H9 (cell line): ENCODE results near the gene CHD3. TPM values are rescaled to one million over a fixed set of nuclear protein-coding genes. Genes with fewer than 3 reads are reported as not detected.

ENCODE experiments used
- DNase-seq: peaks from one replicate; pipeline ENCODE4 v3.0.0-alpha.2; 2017
- H2AFZ ChIP-seq: one replicate; pipeline ENCODE4 v1.6.1; 2013; ENCODE audit warnings: mild to moderate bottlenecking, low read length, control low read depth, moderate library complexity
- H2AK5ac ChIP-seq: 2 replicates; pipeline ENCODE4 v1.6.1; 2013; ENCODE audit warnings: low read length, control low read depth, mixed read lengths; ENCODE audit not compliant: insufficient read length
- H2BK120ac ChIP-seq: one replicate; pipeline ENCODE4 v1.6.1; 2013; ENCODE audit warnings: low read depth, mild to moderate bottlenecking, low read length, control low read depth, inconsistent platforms; ENCODE audit not compliant: poor library complexity, severe bottlenecking
- H2BK12ac ChIP-seq: 2 replicates; pipeline ENCODE4 v1.6.1; 2013; ENCODE audit warnings: low read length, control low read depth, mixed read lengths, low read depth; ENCODE audit not compliant: insufficient read length
- H2BK15ac ChIP-seq: 2 replicates; pipeline ENCODE4 v1.6.1; 2013; ENCODE audit warnings: low read depth, low read length, control low read depth
- H2BK20ac ChIP-seq: one replicate; pipeline ENCODE4 v1.6.1; 2013; ENCODE audit warnings: low read depth, mild to moderate bottlenecking, low read length, control low read depth, inconsistent platforms; ENCODE audit not compliant: poor library complexity, severe bottlenecking
- H2BK5ac ChIP-seq: 2 replicates; pipeline ENCODE4 v1.6.1; 2013; ENCODE audit warnings: low read length, control low read depth, mixed read lengths; ENCODE audit not compliant: insufficient read length
- H3K14ac ChIP-seq: 2 replicates; pipeline ENCODE4 v1.6.1; 2013; ENCODE audit warnings: low read length, control low read depth; ENCODE audit not compliant: insufficient read depth
- H3K18ac ChIP-seq: 2 replicates; pipeline ENCODE4 v1.6.1; 2013; ENCODE audit warnings: low read depth, mild to moderate bottlenecking, mixed read lengths, low read length, control low read depth; ENCODE audit not compliant: insufficient read length
- H3K23ac ChIP-seq: 2 replicates; pipeline ENCODE4 v1.6.1; 2013; ENCODE audit warnings: low read length, control low read depth, mixed read lengths, low read depth; ENCODE audit not compliant: insufficient read length
- H3K23me2 ChIP-seq: 2 replicates; pipeline ENCODE4 v1.6.1; 2013; ENCODE audit warnings: low read depth, mild to moderate bottlenecking, mixed read lengths, low read length, control low read depth; ENCODE audit not compliant: insufficient read length, poor library complexity, severe bottlenecking
- H3K27ac ChIP-seq: 2 replicates; pipeline ENCODE4 v1.5.1; 2013; ENCODE audit warnings: low read length, control low read depth, mixed read lengths, low read depth; ENCODE audit not compliant: insufficient read length
- H3K27me3 ChIP-seq: 2 replicates; pipeline ENCODE4 v1.6.1; 2013; ENCODE audit warnings: low read length, control low read depth, inconsistent platforms; ENCODE audit not compliant: insufficient read depth
- H3K4ac ChIP-seq: 2 replicates; pipeline ENCODE4 v1.6.1; 2013; ENCODE audit warnings: low read depth, mild to moderate bottlenecking, control low read depth, inconsistent platforms, low read length, moderate library complexity
- H3K4me1 ChIP-seq: 2 replicates; pipeline ENCODE4 v1.6.1; 2013; ENCODE audit warnings: low read length, control low read depth, inconsistent platforms; ENCODE audit not compliant: insufficient read depth
- H3K4me2 ChIP-seq: 2 replicates; pipeline ENCODE4 v1.6.1; 2013; ENCODE audit warnings: low read length, control low read depth, mixed read lengths; ENCODE audit not compliant: insufficient read length, insufficient read depth
- H3K56ac ChIP-seq: 2 replicates; pipeline ENCODE4 v1.6.1; 2013; ENCODE audit warnings: low read depth, mild to moderate bottlenecking, mixed read lengths, low read length, control low read depth; ENCODE audit not compliant: insufficient read length
- H3K79me1 ChIP-seq: 2 replicates; pipeline ENCODE4 v1.6.1; 2013; ENCODE audit warnings: low read depth, mild to moderate bottlenecking, moderate library complexity, low read length, control low read depth, inconsistent platforms; ENCODE audit not compliant: insufficient read depth, poor library complexity, severe bottlenecking
- H3K79me2 ChIP-seq: 2 replicates; pipeline ENCODE4 v1.6.1; 2013; ENCODE audit warnings: low read length, control low read depth, inconsistent platforms; ENCODE audit not compliant: insufficient read depth
- H3K9ac ChIP-seq: 2 replicates; pipeline ENCODE4 v1.6.1; 2013; ENCODE audit warnings: low read length, control low read depth, mixed read lengths; ENCODE audit not compliant: insufficient read length; ENCODE audit errors: extremely low read depth
- H3K9me3 ChIP-seq: one replicate; pipeline ENCODE4 v1.6.1; 2013; ENCODE audit warnings: low read depth, low read length, inconsistent platforms; ENCODE audit not compliant: control insufficient read depth
- H3T11ph ChIP-seq: one replicate; pipeline ENCODE4 v1.6.1; 2013; ENCODE audit warnings: mild to moderate bottlenecking, low read length, control low read depth, inconsistent platforms
- H4K20me1 ChIP-seq: one replicate; pipeline ENCODE4 v1.6.1; 2013; ENCODE audit not compliant: control insufficient read depth, insufficient read length, insufficient read depth
- H4K5ac ChIP-seq: 2 replicates; pipeline ENCODE4 v1.6.1; 2013; ENCODE audit warnings: low read depth, mild to moderate bottlenecking, mixed read lengths, low read length, control low read depth; ENCODE audit not compliant: insufficient read length
- H4K8ac ChIP-seq: replicated peaks from 2 replicates; pipeline ENCODE4 v1.6.1; 2013; ENCODE audit warnings: low read length, control low read depth, mixed read lengths, low read depth; ENCODE audit not compliant: insufficient read length
- H4K91ac ChIP-seq: 2 replicates; pipeline ENCODE4 v1.6.1; 2013; ENCODE audit warnings: low read depth, mild to moderate bottlenecking, moderate library complexity, mixed read lengths, low read length, control low read depth; ENCODE audit not compliant: insufficient read length
- H3K27ac Mint-ChIP-seq, 3 experiments: 2 replicates in 2 of 3; 3 replicates in 1 of 3; pipeline ENCODE4 v1.8.0; 2020 to 2021; ENCODE audit warnings: mixed read lengths in 3 of 3, mild to moderate bottlenecking in 1 of 3, moderate library complexity in 1 of 3
- H3K27me3 Mint-ChIP-seq: 2 replicates; pipeline ENCODE4 v1.8.0; 2021; ENCODE audit warnings: low read depth, mild to moderate bottlenecking, moderate library complexity, mixed read lengths
- H3K36me3 Mint-ChIP-seq, 3 experiments: 2 replicates in 2 of 3; 3 replicates in 1 of 3; pipeline ENCODE4 v1.8.0; 2020 to 2021; ENCODE audit warnings: low read depth in 3 of 3, mixed read lengths in 3 of 3; ENCODE audit not compliant: insufficient read depth in 1 of 3
- H3K4me1 Mint-ChIP-seq, 2 experiments: 2 replicates each; pipeline ENCODE4 v1.8.0; 2020; ENCODE audit warnings: mixed read lengths in 2 of 2
- H3K4me3 Mint-ChIP-seq, 2 experiments: 2 replicates in 1 of 2; 3 replicates in 1 of 2; pipeline ENCODE4 v1.8.0; 2020 to 2021; ENCODE audit warnings: mild to moderate bottlenecking in 2 of 2, mixed read lengths in 2 of 2, moderate library complexity in 1 of 2
- H3K9me3 Mint-ChIP-seq, 2 experiments: 2 replicates in 1 of 2; 3 replicates in 1 of 2; pipeline ENCODE4 v1.8.0; 2020; ENCODE audit warnings: mild to moderate bottlenecking in 2 of 2, mixed read lengths in 2 of 2, moderate library complexity in 1 of 2
- WGBS: extraction: QIAGEN DNeasy Blood & Tissue Kit; methylation state at CpG from one replicate; pipeline ENCODE4 v1.1.7; 2013; ENCODE audit warnings: missing lambda C conversion rate, low lambda C conversion rate, mixed read lengths; ENCODE audit not compliant: insufficient read length; ENCODE audit errors: extremely low coverage; 5-methylcytosine and 5-hydroxymethylcytosine counted together
- total RNA-seq: library from RNA; stranded (reverse); gene quantifications from 2 replicates; pipeline ENCODE4 v1.2.1, GENCODE V29; 2021
- TF ChIP-seq, protein P1 (sequence below): fragments of 200-600 bp; sonication (generic); conservative IDR thresholded peaks from 3 replicates; pipeline ENCODE4 v1.8.0; 2021; ENCODE audit warnings: antibody characterized with exemption, mild to moderate bottlenecking

CHD3 gene
- total RNA-seq, 1 experiment from 2014 or later, result 33.2 TPM

DNA sequence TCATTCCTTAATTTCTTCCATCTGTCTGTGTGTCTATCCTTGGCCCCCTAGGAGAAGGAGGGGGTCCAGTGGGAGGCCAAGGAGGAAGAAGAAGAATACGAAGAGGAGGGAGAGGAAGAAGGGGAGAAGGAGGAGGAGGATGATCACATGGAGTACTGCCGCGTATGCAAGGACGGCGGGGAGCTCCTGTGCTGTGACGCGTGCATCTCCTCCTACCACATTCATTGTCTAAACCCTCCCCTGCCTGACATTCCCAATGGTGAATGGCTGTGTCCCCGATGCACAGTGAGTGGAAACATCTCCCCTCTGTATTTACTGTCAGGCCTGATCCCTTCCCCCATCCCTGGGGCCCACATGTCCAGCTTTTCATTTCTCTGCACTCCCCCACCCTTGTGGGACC, 6.3 kb downstream of the CHD3 start:
- H3K27ac ChIP-seq, result no peak overlapping the region
- no peaks in the 10 kb centered on the region for H3K23me2 ChIP-seq
- H4K8ac ChIP-seq, result no peak overlapping the region
- H2BK15ac ChIP-seq, result no peak overlapping the region
- H3K27me3 ChIP-seq, result no peaks in the 10 kb centered on the region
- H3K4me2 ChIP-seq, result no peak overlapping the region
- Mint-ChIP-seq H3K4me1 (no peaks in the 10 kb centered on the region), H3K9me3 (no peaks in the 10 kb centered on the region), H3K27me3 (no peaks in the 10 kb centered on the region), H3K27ac (peak overlapping the region in 2 of 3 experiments; percentile 16 to 24; a peak in 1 of 7 replicates), H3K4me3 (no peak overlapping the region), H3K36me3 (peaks cover 8 to 67% (median 30%) of the 10 kb centered on the region in 3 experiments; a peak in 6 of 7 replicates)
- no CpG with 5 or more reads among the region's 8 CpGs for WGBS
- no peak overlapping the region for H4K91ac ChIP-seq
- no peak overlapping the region for H3K18ac ChIP-seq
- no peak overlapping the region for H3T11ph ChIP-seq
- H2AFZ ChIP-seq, result no peak overlapping the region
- H2BK120ac ChIP-seq, result no peak overlapping the region
- no peaks in the 10 kb centered on the region for H3K9me3 ChIP-seq
- DNase-seq, result peak; percentile 8
- no peak overlapping the region for H3K9ac ChIP-seq
- no peak overlapping the region for H3K14ac ChIP-seq
- no peaks in the 10 kb centered on the region for H3K79me1 ChIP-seq
- no peak overlapping the region for H2BK12ac ChIP-seq
- H3K4me1 ChIP-seq, result no peaks in the 10 kb centered on the region
- TF ChIP-seq, protein P1, sequence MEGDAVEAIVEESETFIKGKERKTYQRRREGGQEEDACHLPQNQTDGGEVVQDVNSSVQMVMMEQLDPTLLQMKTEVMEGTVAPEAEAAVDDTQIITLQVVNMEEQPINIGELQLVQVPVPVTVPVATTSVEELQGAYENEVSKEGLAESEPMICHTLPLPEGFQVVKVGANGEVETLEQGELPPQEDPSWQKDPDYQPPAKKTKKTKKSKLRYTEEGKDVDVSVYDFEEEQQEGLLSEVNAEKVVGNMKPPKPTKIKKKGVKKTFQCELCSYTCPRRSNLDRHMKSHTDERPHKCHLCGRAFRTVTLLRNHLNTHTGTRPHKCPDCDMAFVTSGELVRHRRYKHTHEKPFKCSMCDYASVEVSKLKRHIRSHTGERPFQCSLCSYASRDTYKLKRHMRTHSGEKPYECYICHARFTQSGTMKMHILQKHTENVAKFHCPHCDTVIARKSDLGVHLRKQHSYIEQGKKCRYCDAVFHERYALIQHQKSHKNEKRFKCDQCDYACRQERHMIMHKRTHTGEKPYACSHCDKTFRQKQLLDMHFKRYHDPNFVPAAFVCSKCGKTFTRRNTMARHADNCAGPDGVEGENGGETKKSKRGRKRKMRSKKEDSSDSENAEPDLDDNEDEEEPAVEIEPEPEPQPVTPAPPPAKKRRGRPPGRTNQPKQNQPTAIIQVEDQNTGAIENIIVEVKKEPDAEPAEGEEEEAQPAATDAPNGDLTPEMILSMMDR, result no peak
- no peak overlapping the region for H2BK5ac ChIP-seq
- no peak overlapping the region for H3K4ac ChIP-seq
- no peak overlapping the region for H3K23ac ChIP-seq
- H2BK20ac ChIP-seq, result no peak overlapping the region
- no peaks in the 10 kb centered on the region for H3K79me2 ChIP-seq
- H2AK5ac ChIP-seq, result no peak overlapping the region
- H4K20me1 ChIP-seq, result no peaks in the 10 kb centered on the region
- no peak overlapping the region for H3K56ac ChIP-seq
- no peak overlapping the region for H4K5ac ChIP-seq
